HEK293 (cell line): ENCODE results near the gene POLR1E.

Experiments
- CTCF ChIA-PET: fragments of 350-600 bp; formaldehyde crosslinking; extraction: SDS; loops from one replicate; lab custom pipeline; 2021; ENCODE audit warnings: antibody characterized with exemption; lab: Yijun Ruan, JAX
- POLR2A ChIA-PET: fragments of 300-600 bp; formaldehyde crosslinking; extraction: SDS; loops from one replicate; lab custom pipeline; 2020; ENCODE audit warnings: antibody characterized with exemption, inconsistent platforms; lab: Yijun Ruan, JAX
- H3K27ac ChIP-seq: fragments of 200-500 bp; sonication (Bioruptor generic); 2 replicates; pipeline ENCODE4 v1.5.1; 2014; ENCODE audit warnings: low read depth, low read length, control low read depth, inconsistent platforms; ENCODE audit errors: extremely low read depth
- H3K36me3 ChIP-seq, 2 experiments: fragments of 200-500 bp in 1 of 2; sonication (Bioruptor generic) in 1 of 2; 1 replicate in 1 of 2; 2 replicates in 1 of 2; pipeline ENCODE4 v1.5.1; 2014 to 2017; ENCODE audit warnings: inconsistent platforms in 2 of 2, low read length in 2 of 2; ENCODE audit not compliant: control insufficient read depth in 2 of 2, insufficient read depth in 1 of 2
- H3K4me1 ChIP-seq: fragments of 200-500 bp; sonication (Bioruptor generic); 2 replicates; pipeline ENCODE4 v1.5.1; 2014; ENCODE audit warnings: mild to moderate bottlenecking, low read length, inconsistent platforms; ENCODE audit not compliant: control insufficient read depth, insufficient read depth
- H3K4me3 ChIP-seq: 2 replicates; pipeline ENCODE4 v1.5.1; 2011; ENCODE audit warnings: low read depth, mild to moderate bottlenecking, control low read depth, low read length, moderate library complexity
- H3K9me3 ChIP-seq: fragments of 200-500 bp; sonication (Bioruptor generic); 2 replicates; pipeline ENCODE4 v1.5.1; 2014; ENCODE audit warnings: low read depth, low read length, inconsistent platforms; ENCODE audit not compliant: control insufficient read depth, insufficient read depth
- KLF16 ChIP-seq: fragments of 450-650 bp; formaldehyde crosslinking; IDR thresholded peaks from 2 replicates; pipeline ENCODE4 v1.5.1; 2017; ENCODE audit warnings: missing biosample characterization, missing genetic modification characterization
- KLF7 ChIP-seq: fragments of 450-650 bp; formaldehyde crosslinking; IDR thresholded peaks from 2 replicates; pipeline ENCODE4 v1.5.1; 2016; ENCODE audit warnings: missing biosample characterization, missing genetic modification characterization, borderline replicate concordance
- SP7 ChIP-seq: fragments of 450-650 bp; formaldehyde crosslinking; IDR thresholded peaks from 2 replicates; pipeline ENCODE4 v1.5.1; 2016; ENCODE audit warnings: missing biosample characterization, missing genetic modification characterization
- ZBTB48 ChIP-seq: fragments of 450-650 bp; formaldehyde crosslinking; IDR thresholded peaks from 2 replicates; pipeline ENCODE4 v1.5.1; 2016; ENCODE audit warnings: missing biosample characterization, missing genetic modification characterization
- ZFP69B ChIP-seq: fragments of 450-650 bp; formaldehyde crosslinking; IDR thresholded peaks from 2 replicates; pipeline ENCODE4 v1.5.1; 2016; ENCODE audit warnings: missing biosample characterization, missing genetic modification characterization
- ZIC2 ChIP-seq: fragments of 450-650 bp; formaldehyde crosslinking; IDR thresholded peaks from 2 replicates; pipeline ENCODE4 v1.5.1; 2016; ENCODE audit warnings: missing biosample characterization, missing genetic modification characterization
- ZNF112 ChIP-seq: fragments of 450-650 bp; formaldehyde crosslinking; IDR thresholded peaks from 2 replicates; pipeline ENCODE4 v1.5.0; 2017; ENCODE audit warnings: missing biosample characterization, missing genetic modification characterization
- ZNF121 ChIP-seq: fragments of 450-650 bp; formaldehyde crosslinking; IDR thresholded peaks from 2 replicates; pipeline ENCODE4 v1.5.1; 2016; ENCODE audit warnings: missing biosample characterization, missing genetic modification characterization
- ZNF292 ChIP-seq: fragments of 450-650 bp; formaldehyde crosslinking; IDR thresholded peaks from 2 replicates; pipeline ENCODE4 v1.5.1; 2016; ENCODE audit warnings: low read depth, missing biosample characterization, missing genetic modification characterization, borderline replicate concordance
- ZNF354C ChIP-seq: fragments of 450-650 bp; formaldehyde crosslinking; IDR thresholded peaks from 2 replicates; pipeline ENCODE4 v1.5.1; 2016; ENCODE audit warnings: missing biosample characterization, missing genetic modification characterization, low read depth, borderline replicate concordance
- ZNF394 ChIP-seq: fragments of 450-650 bp; formaldehyde crosslinking; IDR thresholded peaks from 2 replicates; pipeline ENCODE4 v1.5.1; 2016; ENCODE audit warnings: missing biosample characterization, missing genetic modification characterization, mild to moderate bottlenecking, moderate library complexity, borderline replicate concordance
- ZNF514 ChIP-seq: fragments of 450-650 bp; formaldehyde crosslinking; IDR thresholded peaks from 2 replicates; pipeline ENCODE4 v1.5.1; 2016; ENCODE audit warnings: missing biosample characterization, missing genetic modification characterization
- ZNF544 ChIP-seq: fragments of 450-650 bp; formaldehyde crosslinking; IDR thresholded peaks from 2 replicates; pipeline ENCODE4 v1.5.0; 2017; ENCODE audit warnings: missing biosample characterization, missing genetic modification characterization
- ZNF629 ChIP-seq: fragments of 450-650 bp; formaldehyde crosslinking; IDR thresholded peaks from 2 replicates; pipeline ENCODE4 v1.5.1; 2017; ENCODE audit warnings: missing biosample characterization, missing genetic modification characterization
- ZNF791 ChIP-seq: fragments of 450-650 bp; formaldehyde crosslinking; IDR thresholded peaks from 2 replicates; pipeline ENCODE4 v1.5.1; 2016; ENCODE audit warnings: missing biosample characterization, missing genetic modification characterization
- ZXDB ChIP-seq: fragments of 450-650 bp; formaldehyde crosslinking; IDR thresholded peaks from 2 replicates; pipeline ENCODE4 v1.5.1; 2016; ENCODE audit warnings: missing biosample characterization, missing genetic modification characterization
- TF ChIP-seq, protein P1 (sequence below): sonication (generic); formaldehyde crosslinking; IDR thresholded peaks from 2 replicates; pipeline ENCODE4 v1.8.1; 2022; ENCODE audit warnings: mild to moderate bottlenecking, moderate library complexity, missing genetic modification reagents
- TF ChIP-seq, protein P2 (sequence below): fragments of 450-650 bp; formaldehyde crosslinking; IDR thresholded peaks from 2 replicates; pipeline ENCODE4 v1.5.1; 2016; ENCODE audit warnings: missing biosample characterization, missing genetic modification characterization
- TF ChIP-seq, protein P3 (sequence below): fragments of 450-650 bp; formaldehyde crosslinking; IDR thresholded peaks from 2 replicates; pipeline ENCODE4 v1.5.1; 2017; ENCODE audit warnings: missing biosample characterization, missing genetic modification characterization
- TF ChIP-seq, protein P4 (sequence below): fragments of 450-650 bp; formaldehyde crosslinking; IDR thresholded peaks from 2 replicates; pipeline ENCODE4 v1.5.1; 2016; ENCODE audit warnings: missing biosample characterization, missing genetic modification characterization
- TF ChIP-seq, protein P5 (sequence below): fragments of 450-650 bp; formaldehyde crosslinking; IDR thresholded peaks from 2 replicates; pipeline ENCODE4 v1.5.1; 2017; ENCODE audit warnings: missing biosample characterization, missing genetic modification characterization
- TF ChIP-seq, protein P6 (sequence below): fragments of 450-650 bp; formaldehyde crosslinking; IDR thresholded peaks from 2 replicates; pipeline ENCODE4 v1.5.0; 2017; ENCODE audit warnings: missing biosample characterization, missing genetic modification characterization, borderline replicate concordance
- TF ChIP-seq, protein P7 (sequence below): fragments of 450-650 bp; formaldehyde crosslinking; IDR thresholded peaks from 2 replicates; pipeline ENCODE4 v1.5.1; 2017; ENCODE audit warnings: missing biosample characterization, missing genetic modification characterization

POLR1E gene

DNA sequence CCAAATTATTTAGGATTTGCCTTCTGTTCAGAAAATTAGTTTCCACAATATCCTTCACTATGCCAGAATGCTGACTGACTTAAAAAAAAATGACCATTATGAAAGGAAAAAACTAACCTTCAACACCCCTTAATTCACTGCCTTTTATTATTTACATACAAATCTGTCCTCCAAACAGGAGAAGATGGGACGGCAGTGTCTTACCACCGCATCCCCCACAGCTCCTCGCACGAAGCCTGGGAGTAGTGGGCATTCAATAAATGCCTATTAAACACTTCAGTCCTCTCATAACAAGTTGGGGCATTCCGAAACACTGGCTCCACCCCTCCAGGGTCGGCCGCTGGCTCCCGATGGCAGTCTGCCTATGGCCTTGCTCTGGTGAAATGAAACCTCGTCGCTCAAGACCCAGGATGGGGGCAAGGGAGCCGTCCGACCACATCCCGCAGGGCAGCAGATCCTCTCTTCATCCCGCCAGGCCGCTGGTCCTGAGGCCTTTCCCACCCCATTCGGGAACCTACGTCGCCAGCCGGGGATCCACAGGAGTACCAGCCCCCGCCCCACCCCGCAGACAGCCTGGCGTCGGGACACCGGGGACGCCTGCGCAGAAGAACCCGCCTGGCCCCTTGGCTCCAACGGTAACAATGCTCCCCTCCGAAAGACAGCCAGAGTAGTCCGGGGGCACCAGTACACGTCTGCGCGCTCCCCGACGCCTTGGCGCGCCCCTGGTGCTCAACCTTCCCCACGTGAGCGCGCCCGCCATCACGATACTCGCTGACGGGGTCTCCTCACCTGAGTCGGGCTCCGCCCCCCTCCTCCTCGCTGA, 21.1 kb upstream of the POLR1E start:
- POLR2A ChIA-PET, result interaction anchor here (0.6 to 3.0 kb wide), 21 partner anchors 8 to 670 kb away, joined by 3 to 39 read pairs (median 6); partner anchors contain the start of genes FBXO10, GRHPR, POLR1E and TOMM5
- no peaks in the 10 kb centered on the region for H3K4me1 ChIP-seq
- H3K36me3 ChIP-seq, result peaks cover 0 to 3% of the 10 kb centered on the region in 2 experiments; a peak in 2 of 3 replicates
- H3K4me3 ChIP-seq, result peak overlapping the region; percentile 95
- H3K27ac ChIP-seq, result peak overlapping the region; percentile 86
- CTCF ChIA-PET, result interaction anchor here (0.6 kb wide), 1 partner anchor 46 kb away, joined by 4 read pairs; no protein-coding TSS in a partner anchor
- no peaks in the 10 kb centered on the region for H3K9me3 ChIP-seq
- TF ChIP-seq SP7 (tag by site-specific recombination) (peak; percentile 43; the same call in 1 of the 2 replicates), ZNF394 (no peak), ZBTB48 (tag by site-specific recombination) (peak; percentile 74), ZNF514 (no peak), ZIC2 (tag by site-specific recombination) (peak; percentile 20; the same call in 1 of the 2 replicates), ZNF354C (tag by site-specific recombination) (no peak), ZNF544 (tag by site-specific recombination) (no peak), ZXDB (tag by site-specific recombination) (peak; percentile 95), KLF7 (no peak), ZNF121 (no peak), ZNF629 (tag by site-specific recombination) (no peak), KLF16 (tag by site-specific recombination) (peak; percentile 43), ZNF292 (tag by site-specific recombination) (no peak), ZNF791 (no peak), ZFP69B (tag by site-specific recombination) (no peak), ZNF112 (tag by site-specific recombination) (no peak)
- TF ChIP-seq, protein P1, sequence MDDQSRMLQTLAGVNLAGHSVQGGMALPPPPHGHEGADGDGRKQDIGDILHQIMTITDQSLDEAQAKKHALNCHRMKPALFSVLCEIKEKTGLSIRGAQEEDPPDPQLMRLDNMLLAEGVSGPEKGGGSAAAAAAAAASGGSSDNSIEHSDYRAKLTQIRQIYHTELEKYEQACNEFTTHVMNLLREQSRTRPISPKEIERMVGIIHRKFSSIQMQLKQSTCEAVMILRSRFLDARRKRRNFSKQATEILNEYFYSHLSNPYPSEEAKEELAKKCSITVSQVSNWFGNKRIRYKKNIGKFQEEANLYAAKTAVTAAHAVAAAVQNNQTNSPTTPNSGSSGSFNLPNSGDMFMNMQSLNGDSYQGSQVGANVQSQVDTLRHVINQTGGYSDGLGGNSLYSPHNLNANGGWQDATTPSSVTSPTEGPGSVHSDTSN (CRISPR knock-in tag), result 0 out of 2 replicates have a peak, but pooled peaks have one; percentile 17
- TF ChIP-seq, protein P2, sequence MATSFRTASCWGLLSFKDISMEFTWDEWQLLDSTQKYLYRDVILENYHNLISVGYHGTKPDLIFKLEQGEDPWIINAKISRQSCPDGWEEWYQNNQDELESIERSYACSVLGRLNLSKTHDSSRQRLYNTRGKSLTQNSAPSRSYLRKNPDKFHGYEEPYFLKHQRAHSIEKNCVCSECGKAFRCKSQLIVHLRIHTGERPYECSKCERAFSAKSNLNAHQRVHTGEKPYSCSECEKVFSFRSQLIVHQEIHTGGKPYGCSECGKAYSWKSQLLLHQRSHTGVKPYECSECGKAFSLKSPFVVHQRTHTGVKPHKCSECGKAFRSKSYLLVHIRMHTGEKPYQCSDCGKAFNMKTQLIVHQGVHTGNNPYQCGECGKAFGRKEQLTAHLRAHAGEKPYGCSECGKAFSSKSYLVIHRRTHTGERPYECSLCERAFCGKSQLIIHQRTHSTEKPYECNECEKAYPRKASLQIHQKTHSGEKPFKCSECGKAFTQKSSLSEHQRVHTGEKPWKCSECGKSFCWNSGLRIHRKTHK, result no peak
- TF ChIP-seq, protein P3, sequence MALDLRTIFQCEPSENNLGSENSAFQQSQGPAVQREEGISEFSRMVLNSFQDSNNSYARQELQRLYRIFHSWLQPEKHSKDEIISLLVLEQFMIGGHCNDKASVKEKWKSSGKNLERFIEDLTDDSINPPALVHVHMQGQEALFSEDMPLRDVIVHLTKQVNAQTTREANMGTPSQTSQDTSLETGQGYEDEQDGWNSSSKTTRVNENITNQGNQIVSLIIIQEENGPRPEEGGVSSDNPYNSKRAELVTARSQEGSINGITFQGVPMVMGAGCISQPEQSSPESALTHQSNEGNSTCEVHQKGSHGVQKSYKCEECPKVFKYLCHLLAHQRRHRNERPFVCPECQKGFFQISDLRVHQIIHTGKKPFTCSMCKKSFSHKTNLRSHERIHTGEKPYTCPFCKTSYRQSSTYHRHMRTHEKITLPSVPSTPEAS (tag by site-specific recombination), result no peak
- TF ChIP-seq, protein P4, sequence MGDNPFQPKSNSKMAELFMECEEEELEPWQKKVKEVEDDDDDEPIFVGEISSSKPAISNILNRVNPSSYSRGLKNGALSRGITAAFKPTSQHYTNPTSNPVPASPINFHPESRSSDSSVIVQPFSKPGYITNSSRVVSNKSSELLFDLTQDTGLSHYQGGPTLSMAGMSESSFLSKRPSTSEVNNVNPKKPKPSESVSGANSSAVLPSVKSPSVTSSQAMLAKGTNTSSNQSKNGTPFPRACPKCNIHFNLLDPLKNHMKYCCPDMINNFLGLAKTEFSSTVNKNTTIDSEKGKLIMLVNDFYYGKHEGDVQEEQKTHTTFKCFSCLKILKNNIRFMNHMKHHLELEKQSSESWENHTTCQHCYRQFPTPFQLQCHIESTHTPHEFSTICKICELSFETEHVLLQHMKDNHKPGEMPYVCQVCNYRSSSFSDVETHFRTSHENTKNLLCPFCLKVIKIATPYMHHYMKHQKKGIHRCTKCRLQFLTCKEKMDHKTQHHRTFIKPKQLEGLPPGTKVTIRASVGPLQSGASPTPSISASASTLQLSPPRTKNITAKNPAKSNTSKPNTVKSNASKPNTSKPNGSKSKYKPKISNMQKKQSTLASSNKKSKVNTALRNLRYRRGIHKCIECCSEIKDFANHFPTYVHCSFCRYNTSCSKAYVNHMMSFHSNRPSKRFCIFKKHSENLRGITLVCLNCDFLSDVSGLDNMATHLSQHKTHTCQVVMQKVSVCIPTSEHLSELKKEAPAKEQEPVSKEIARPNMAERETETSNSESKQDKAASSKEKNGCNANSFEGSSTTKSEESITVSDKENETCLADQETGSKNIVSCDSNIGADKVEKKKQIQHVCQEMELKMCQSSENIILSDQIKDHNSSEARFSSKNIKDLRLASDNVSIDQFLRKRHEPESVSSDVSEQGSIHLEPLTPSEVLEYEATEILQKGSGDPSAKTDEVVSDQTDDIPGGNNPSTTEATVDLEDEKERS, result no peak
- TF ChIP-seq, protein P5, sequence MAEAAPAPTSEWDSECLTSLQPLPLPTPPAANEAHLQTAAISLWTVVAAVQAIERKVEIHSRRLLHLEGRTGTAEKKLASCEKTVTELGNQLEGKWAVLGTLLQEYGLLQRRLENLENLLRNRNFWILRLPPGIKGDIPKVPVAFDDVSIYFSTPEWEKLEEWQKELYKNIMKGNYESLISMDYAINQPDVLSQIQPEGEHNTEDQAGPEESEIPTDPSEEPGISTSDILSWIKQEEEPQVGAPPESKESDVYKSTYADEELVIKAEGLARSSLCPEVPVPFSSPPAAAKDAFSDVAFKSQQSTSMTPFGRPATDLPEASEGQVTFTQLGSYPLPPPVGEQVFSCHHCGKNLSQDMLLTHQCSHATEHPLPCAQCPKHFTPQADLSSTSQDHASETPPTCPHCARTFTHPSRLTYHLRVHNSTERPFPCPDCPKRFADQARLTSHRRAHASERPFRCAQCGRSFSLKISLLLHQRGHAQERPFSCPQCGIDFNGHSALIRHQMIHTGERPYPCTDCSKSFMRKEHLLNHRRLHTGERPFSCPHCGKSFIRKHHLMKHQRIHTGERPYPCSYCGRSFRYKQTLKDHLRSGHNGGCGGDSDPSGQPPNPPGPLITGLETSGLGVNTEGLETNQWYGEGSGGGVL (tag by site-specific recombination), result 0 out of 2 replicates have a peak, but pooled peaks have one; percentile 50
- TF ChIP-seq, protein P6, sequence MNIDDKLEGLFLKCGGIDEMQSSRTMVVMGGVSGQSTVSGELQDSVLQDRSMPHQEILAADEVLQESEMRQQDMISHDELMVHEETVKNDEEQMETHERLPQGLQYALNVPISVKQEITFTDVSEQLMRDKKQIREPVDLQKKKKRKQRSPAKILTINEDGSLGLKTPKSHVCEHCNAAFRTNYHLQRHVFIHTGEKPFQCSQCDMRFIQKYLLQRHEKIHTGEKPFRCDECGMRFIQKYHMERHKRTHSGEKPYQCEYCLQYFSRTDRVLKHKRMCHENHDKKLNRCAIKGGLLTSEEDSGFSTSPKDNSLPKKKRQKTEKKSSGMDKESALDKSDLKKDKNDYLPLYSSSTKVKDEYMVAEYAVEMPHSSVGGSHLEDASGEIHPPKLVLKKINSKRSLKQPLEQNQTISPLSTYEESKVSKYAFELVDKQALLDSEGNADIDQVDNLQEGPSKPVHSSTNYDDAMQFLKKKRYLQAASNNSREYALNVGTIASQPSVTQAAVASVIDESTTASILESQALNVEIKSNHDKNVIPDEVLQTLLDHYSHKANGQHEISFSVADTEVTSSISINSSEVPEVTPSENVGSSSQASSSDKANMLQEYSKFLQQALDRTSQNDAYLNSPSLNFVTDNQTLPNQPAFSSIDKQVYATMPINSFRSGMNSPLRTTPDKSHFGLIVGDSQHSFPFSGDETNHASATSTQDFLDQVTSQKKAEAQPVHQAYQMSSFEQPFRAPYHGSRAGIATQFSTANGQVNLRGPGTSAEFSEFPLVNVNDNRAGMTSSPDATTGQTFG (tag by site-specific recombination), result no peak
- TF ChIP-seq, protein P7, sequence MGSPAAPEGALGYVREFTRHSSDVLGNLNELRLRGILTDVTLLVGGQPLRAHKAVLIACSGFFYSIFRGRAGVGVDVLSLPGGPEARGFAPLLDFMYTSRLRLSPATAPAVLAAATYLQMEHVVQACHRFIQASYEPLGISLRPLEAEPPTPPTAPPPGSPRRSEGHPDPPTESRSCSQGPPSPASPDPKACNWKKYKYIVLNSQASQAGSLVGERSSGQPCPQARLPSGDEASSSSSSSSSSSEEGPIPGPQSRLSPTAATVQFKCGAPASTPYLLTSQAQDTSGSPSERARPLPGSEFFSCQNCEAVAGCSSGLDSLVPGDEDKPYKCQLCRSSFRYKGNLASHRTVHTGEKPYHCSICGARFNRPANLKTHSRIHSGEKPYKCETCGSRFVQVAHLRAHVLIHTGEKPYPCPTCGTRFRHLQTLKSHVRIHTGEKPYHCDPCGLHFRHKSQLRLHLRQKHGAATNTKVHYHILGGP, result no peak
